PC-9 (cell line): ENCODE data around the gene RIMS4. TPM values are rescaled to one million over a fixed set of nuclear protein-coding genes. Genes with fewer than 3 reads are reported as not detected.

ENCODE experiments used
- BruUV-seq: library from RNA; stranded (reverse); fragments of 400-500 nt; replicated peaks from 2 replicates; lab custom pipeline; 2021; lab: Mats Ljungman, UMichigan
- CTCF ChIA-PET: fragments of 300-600 bp; sonication (Branson Sonifier 250); formaldehyde crosslinking; loops from one replicate; lab custom pipeline; 2022; ENCODE audit warnings: antibody characterized with exemption; lab: Charles Lee
- POLR2A ChIA-PET: fragments of 300-600 bp; sonication (Branson Sonifier 250); formaldehyde crosslinking; loops from one replicate; lab custom pipeline; 2022; ENCODE audit warnings: antibody characterized with exemption; ENCODE audit not compliant: unreplicated experiment; lab: Charles Lee
- DNase-seq, 2 experiments: peaks; one replicate each; pipeline versions ENCODE4 v3.0.0 to v3.0.0-alpha.2; 2015 to 2022; ENCODE audit warnings: mixed read lengths in 1 of 2
- H2AFZ ChIP-seq: fragments of 200-600 bp; sonication (generic); 2 replicates; pipeline ENCODE4 v1.8.1; 2017; ENCODE audit warnings: antibody characterized with exemption
- H3F3A ChIP-seq: fragments of 200-600 bp; sonication (generic); 2 replicates; pipeline ENCODE4 v1.8.1; 2017; ENCODE audit warnings: antibody characterized with exemption, mild to moderate bottlenecking, low read depth; ENCODE audit not compliant: insufficient read depth
- H3K27ac ChIP-seq: fragments of 200-600 bp; sonication (generic); 2 replicates; pipeline ENCODE4 v1.6.1; 2016; ENCODE audit warnings: mixed run types
- H3K27me3 ChIP-seq: fragments of 200-600 bp; sonication (generic); 2 replicates; pipeline ENCODE4 v1.6.1; 2016; ENCODE audit warnings: low read depth, mixed run types; ENCODE audit not compliant: insufficient read depth
- H3K36me3 ChIP-seq: fragments of 200-600 bp; sonication (generic); 2 replicates; pipeline ENCODE4 v1.6.1; 2016; ENCODE audit warnings: low read depth, mixed run types
- H3K4me1 ChIP-seq: fragments of 200-600 bp; sonication (generic); replicated peaks from 2 replicates; pipeline ENCODE4 v1.6.1; 2016; ENCODE audit warnings: mixed run types; ENCODE audit not compliant: insufficient read depth
- H3K4me2 ChIP-seq: fragments of 200-600 bp; sonication (generic); 2 replicates; pipeline ENCODE4 v1.6.1; 2017; ENCODE audit warnings: mixed run types
- H3K4me3 ChIP-seq: fragments of 200-600 bp; sonication (generic); 2 replicates; pipeline ENCODE4 v1.6.1; 2016; ENCODE audit warnings: mixed run types
- H3K79me2 ChIP-seq: fragments of 200-600 bp; sonication (generic); 2 replicates; pipeline ENCODE4 v1.6.1; 2017; ENCODE audit warnings: low read depth, mixed run types
- H3K9me2 ChIP-seq: fragments of 200-600 bp; sonication (generic); 2 replicates; pipeline ENCODE4 v1.8.1; 2017; ENCODE audit warnings: mild to moderate bottlenecking; ENCODE audit not compliant: insufficient read depth
- H3K9me3 ChIP-seq: fragments of 200-600 bp; sonication (generic); 2 replicates; pipeline ENCODE4 v1.8.1; 2016; ENCODE audit warnings: low read depth; ENCODE audit not compliant: insufficient read depth
- H4K20me1 ChIP-seq: fragments of 200-600 bp; sonication (generic); 2 replicates; pipeline ENCODE4 v1.8.1; 2017; ENCODE audit not compliant: insufficient read depth
- EZH2 ChIP-seq: fragments of 200-600 bp; sonication (generic); IDR thresholded peaks from 2 replicates; pipeline ENCODE4 v1.8.0; 2017; ENCODE audit warnings: antibody characterized with exemption, low read depth
- intact Hi-C: fragments of 100-400 bp; cut with micrococcal nuclease; formaldehyde crosslinking; loops from one replicate; pipeline ENCODE4 v1.10.0; 2022; ENCODE audit not compliant: unreplicated experiment
- total RNA-seq: library from RNA; stranded (reverse); gene quantifications from 2 replicates; pipeline ENCODE4 v1.2.3, GENCODE V29; 2021
- TF ChIP-seq, protein P1 (sequence below): fragments of 200-600 bp; sonication (generic); conservative IDR thresholded peaks from 2 replicates; pipeline ENCODE4 v1.6.1; 2017; ENCODE audit warnings: mixed run types, antibody characterized with exemption, mild to moderate bottlenecking, moderate library complexity

The RIMS4 gene
- total RNA-seq, 1 experiment from 2014 or later, result 0.13 TPM

DNA sequence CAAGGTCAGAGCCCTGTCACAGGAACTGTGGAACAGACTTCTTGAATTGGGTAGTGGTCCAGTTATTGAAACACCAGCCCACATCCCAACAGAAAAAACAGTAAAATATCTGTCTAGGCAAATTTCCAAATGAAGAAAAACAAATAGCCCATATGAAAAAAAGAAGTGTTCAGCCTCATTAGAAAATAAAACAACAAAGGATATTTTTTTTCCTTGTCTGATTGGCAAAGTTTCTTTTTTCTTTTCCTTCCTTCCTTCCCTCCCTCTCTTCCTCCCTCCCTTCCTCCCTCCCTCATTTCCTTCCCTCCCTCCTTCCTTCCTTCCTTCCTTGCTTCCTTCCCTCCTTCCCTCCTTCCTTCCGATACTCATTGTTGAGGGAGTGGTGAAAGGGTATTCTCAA, 20.6 kb upstream of the RIMS4 start:
- no TSS peak for BruUV-seq
- Histone ChIP-seq H4K20me1 (no peaks in the 10 kb centered on the region; the same call in 1 of the 2 replicates), H3K27ac (no peak overlapping the region), H3K9me3 (no peaks in the 10 kb centered on the region), H3K4me3 (no peak overlapping the region), H3F3A (no peaks in the 10 kb centered on the region), H3K9me2 (no peaks in the 10 kb centered on the region), H3K27me3 (peaks cover 77% of the 10 kb centered on the region), H3K79me2 (no peaks in the 10 kb centered on the region), H3K4me1 (no peaks in the 10 kb centered on the region), H2AFZ (no peak overlapping the region), H3K36me3 (no peaks in the 10 kb centered on the region), H3K4me2 (no peak overlapping the region)
- TF ChIP-seq EZH2, result no peak
- TF ChIP-seq, protein P1, sequence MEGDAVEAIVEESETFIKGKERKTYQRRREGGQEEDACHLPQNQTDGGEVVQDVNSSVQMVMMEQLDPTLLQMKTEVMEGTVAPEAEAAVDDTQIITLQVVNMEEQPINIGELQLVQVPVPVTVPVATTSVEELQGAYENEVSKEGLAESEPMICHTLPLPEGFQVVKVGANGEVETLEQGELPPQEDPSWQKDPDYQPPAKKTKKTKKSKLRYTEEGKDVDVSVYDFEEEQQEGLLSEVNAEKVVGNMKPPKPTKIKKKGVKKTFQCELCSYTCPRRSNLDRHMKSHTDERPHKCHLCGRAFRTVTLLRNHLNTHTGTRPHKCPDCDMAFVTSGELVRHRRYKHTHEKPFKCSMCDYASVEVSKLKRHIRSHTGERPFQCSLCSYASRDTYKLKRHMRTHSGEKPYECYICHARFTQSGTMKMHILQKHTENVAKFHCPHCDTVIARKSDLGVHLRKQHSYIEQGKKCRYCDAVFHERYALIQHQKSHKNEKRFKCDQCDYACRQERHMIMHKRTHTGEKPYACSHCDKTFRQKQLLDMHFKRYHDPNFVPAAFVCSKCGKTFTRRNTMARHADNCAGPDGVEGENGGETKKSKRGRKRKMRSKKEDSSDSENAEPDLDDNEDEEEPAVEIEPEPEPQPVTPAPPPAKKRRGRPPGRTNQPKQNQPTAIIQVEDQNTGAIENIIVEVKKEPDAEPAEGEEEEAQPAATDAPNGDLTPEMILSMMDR, result no peak
- no peak for DNase-seq
- CTCF ChIA-PET, result no interaction called here
- intact Hi-C loops, result no loop called here
- POLR2A ChIA-PET, result no interaction called here

DNA sequence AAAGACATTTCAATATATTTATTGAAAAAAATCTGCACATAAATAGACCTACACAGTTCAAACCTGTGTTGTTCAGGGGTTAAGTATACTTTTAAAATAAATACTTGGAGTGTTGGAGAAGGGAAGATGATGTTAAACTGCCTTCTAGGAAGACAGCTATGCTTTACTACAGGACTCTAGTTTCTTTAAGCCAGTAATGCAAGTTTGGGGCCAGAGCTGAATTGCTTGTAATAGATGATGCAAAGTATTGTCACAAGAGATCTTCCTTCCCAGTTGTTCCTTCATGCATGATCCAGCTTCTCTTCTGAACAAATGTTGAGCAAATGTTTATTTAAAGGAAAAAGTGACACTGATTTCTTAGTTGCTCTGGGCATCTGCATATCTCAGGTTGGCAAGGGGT, 20.2 kb upstream of the RIMS4 start:
- POLR2A ChIA-PET, result no interaction called here
- Histone ChIP-seq H3F3A (no peaks in the 10 kb centered on the region), H3K4me3 (no peak overlapping the region), H4K20me1 (no peaks in the 10 kb centered on the region; the same call in 1 of the 2 replicates), H3K27ac (no peak overlapping the region), H3K4me1 (no peaks in the 10 kb centered on the region), H3K36me3 (no peaks in the 10 kb centered on the region), H3K27me3 (peaks cover 72% of the 10 kb centered on the region), H3K79me2 (no peaks in the 10 kb centered on the region), H3K9me3 (no peaks in the 10 kb centered on the region), H3K4me2 (no peak overlapping the region), H2AFZ (no peak overlapping the region), H3K9me2 (no peaks in the 10 kb centered on the region)
- CTCF ChIA-PET, result no interaction called here
- TF ChIP-seq, protein P1, result no peak
- no peak for TF ChIP-seq EZH2
- BruUV-seq, result no TSS peak
- intact Hi-C loops, result no loop called here
- no peak for DNase-seq

DNA sequence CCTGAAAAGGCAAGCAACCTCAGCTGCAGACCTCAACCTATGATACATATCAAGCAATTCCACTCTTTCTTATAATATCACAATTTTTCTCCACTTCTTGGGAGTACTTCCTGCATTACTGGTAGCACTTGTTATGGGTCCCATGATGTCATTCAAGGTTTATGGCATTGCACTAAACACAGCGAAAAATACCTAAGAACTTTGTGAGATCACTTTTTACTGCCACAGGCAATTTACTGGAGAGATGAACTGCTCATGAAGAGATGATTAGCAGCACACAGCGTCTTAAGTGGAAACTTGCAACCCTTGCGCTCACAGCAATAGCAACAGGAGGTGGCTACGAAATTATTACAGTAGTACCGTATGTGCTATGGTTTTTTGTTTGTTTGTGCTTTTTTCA, 19.3 kb upstream of the RIMS4 start:
- H2AFZ ChIP-seq, result no peak overlapping the region
- H3K4me3 ChIP-seq, result no peak overlapping the region
- H3K27ac ChIP-seq, result no peak overlapping the region
- no peaks in the 10 kb centered on the region for H3F3A ChIP-seq
- BruUV-seq, result no TSS peak
- no peak for TF ChIP-seq EZH2
- TF ChIP-seq, protein P1, result no peak
- no peaks in the 10 kb centered on the region for H3K36me3 ChIP-seq
- H3K4me2 ChIP-seq, result no peak overlapping the region
- no peaks in the 10 kb centered on the region for H3K79me2 ChIP-seq
- peak in 1 of 2 experiments; percentile 43 for DNase-seq
- intact Hi-C loops, result no loop called here
- H3K4me1 ChIP-seq, result no peaks in the 10 kb centered on the region
- POLR2A ChIA-PET, result no interaction called here
- H4K20me1 ChIP-seq, result no peaks in the 10 kb centered on the region; the same call in 1 of the 2 replicates
- H3K9me2 ChIP-seq, result no peaks in the 10 kb centered on the region
- no peaks in the 10 kb centered on the region for H3K9me3 ChIP-seq
- CTCF ChIA-PET, result interaction anchor here (0.7 kb wide), 1 partner anchor 961 kb away, joined by 6 read pairs; no protein-coding TSS in a partner anchor
- H3K27me3 ChIP-seq, result peaks cover 64% of the 10 kb centered on the region
